Posterior cingulate gyrus (tissue), 11 donors: ENCODE data around the gene CFAP126.
"Not testable (repeated sequence)": the region's sequence is repeated elsewhere in the genome, so short reads cannot be mapped to it uniquely, and the experiment has no call there.

Source experiments
- DNase-seq, 10 donors: peaks; one replicate each; pipeline versions ENCODE4 v3.0.0 to v3.0.0-alpha.2; 2020 to 2021; ENCODE audit warnings: mixed read lengths in 3 of 10
- intact Hi-C: fragments of 100-400 bp; cut with DNase I; formaldehyde crosslinking; loops from one replicate; pipeline ENCODE4 v1.15.1; 2023

Gene CFAP126

DNA sequence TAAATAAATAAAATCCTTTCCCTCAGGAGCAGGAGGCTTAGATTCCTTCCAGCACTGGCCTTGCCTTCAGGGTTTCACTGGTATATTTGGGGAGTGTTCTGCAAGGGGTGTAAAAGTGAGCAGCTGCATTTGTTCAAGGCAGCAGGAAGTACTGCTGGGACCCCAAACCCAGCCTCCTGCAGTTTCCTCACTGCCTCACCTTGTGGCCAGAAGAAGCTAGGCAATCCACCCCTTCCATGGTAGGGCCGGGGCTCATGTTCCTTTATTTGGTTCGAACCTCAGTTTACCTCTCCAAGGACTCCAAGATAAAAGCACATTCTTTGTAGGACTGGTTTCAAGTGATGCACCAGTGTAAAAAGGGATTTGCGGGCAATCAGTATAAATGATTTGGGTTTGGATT lies 21.0 kb upstream of the CFAP126 start:
- DNase-seq, result peak in 1 of 10 donors; percentile 16
- intact Hi-C loops, result loop anchor here (10.0 kb wide), 1 partner anchor 194 kb away; the partner anchor contains the start of gene ADAMTS4

DNA sequence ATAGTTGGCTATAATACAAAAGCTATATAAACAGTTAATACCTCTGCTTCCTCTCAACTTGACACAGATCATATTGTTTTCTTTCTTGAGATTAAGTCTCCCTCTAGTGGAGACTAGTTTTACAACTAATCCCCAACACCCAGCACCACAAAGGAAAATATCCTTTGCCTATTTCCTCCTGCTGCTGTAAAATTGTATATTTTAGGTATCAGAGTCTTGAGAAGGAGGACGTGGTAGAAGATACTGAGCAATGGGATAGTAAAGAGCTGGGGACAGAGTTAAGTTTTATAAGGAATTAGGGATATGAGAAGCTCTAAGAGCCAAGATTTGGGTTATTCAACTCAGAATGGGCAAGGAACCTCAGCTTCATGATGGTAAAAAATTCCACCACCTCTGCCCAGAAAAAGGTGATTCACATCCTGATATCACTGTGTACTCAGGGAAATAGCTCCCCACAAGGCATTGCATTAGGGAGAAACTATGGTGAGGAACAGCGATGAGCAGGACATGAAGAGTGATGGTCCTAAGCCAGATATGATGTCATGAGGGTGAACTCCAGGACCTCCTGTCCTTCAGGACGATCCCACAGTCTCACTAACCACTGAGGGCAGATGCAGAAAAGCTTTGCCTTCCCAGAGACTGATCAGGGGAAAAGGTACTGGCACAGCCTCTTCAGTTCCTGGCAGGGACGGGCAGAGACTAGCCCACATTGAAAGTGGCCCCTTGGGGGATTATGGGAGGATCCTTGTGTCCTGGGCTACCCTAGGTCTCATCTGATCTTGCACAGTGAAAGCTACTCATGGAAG lies 14.7 kb upstream of the CFAP126 start:
- intact Hi-C loops, result loop anchor here (2.0 to 10.0 kb wide), 2 partner anchors 156 to 188 kb away; partner anchors contain the start of genes ADAMTS4 and TOMM40L

DNA sequence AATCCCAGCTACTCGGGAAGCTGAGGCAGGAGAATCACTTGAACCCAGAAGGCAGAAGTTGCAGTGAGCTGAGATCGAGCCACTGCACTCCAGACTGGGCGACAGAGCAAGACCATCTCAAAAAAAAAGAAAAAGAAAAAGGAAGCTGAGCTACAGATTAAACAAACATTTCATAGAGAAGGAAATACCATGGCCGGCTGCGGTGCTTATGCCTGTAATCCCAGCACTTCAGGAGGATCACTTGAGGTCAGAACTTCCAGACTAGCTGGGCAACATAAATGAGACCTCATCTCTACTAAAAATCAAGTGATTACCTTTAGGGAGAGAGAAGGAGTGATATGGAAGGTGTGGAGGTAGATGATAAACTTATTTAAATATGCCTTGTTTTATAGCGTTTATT lies 14.0 kb upstream of the CFAP126 start:
- intact Hi-C loops, result loop anchor here (2.0 to 10.0 kb wide), 2 partner anchors 155 to 187 kb away; partner anchors contain the start of genes ADAMTS4 and TOMM40L
- DNase-seq, result no peak

More for the DNA sequence above, 14.7 kb upstream of the CFAP126 start:
- no peak for DNase-seq

DNA sequence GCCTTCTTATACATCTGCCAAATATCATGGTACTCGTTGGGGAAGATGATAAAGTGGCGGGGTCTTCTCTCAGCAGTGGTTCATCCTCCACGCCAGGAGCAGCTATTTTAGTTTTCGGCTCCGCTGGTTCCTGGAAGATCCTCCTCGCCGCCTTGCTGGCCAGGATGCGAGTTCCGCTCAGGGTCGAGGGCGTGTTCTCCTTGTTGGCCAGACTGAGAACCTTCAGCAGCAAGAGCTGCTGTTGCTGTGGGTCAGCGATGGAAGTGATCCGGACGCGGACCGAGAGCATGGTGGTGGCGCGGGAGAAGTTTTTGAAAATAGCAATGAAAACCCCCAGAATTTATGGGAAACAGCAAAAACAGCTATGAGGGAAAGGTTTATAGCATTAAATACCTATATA lies 11.4 kb upstream of the CFAP126 start:
- no peak for DNase-seq
- intact Hi-C loops, result no loop called here

DNA sequence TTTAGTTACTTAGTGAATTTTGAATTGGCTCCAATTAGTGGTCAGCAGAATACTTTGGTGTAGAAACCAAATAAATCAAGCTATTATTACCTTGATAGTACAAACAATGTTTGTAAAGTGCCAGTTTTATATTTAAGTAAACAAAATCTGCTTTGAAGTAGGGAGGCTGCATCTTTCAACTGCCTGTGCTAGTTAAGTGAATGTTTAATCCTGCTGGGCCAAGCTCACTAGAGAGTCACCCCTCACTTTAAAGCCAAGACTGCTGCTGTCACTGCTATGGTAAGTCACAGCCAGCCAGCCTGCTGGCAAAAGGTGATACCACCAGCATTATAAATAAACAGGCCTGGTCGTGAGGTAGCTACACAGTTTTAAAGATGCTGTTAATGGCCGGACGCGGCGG lies 10.3 kb upstream of the CFAP126 start:
- intact Hi-C loops, result no loop called here
- DNase-seq, result no peak

DNA sequence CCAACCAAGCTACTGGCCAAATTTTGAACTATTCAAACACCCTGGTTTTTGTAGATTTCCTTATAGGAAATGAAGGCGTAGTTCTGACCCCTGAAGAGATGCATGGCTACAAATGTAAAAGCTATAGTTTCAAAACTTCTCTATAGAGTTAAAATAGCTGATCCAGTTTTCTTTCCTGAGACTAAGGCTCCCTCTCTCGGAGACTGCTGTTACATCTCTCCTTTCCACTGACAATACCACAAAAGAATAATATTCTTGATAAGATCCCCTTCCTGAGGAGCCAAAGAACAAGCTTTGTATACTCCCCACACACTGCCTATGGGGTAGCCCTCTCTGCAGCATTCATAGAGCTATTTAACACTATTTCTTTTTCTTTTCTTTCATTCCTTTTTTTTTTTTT lies 6.7 kb upstream of the CFAP126 start:
- intact Hi-C loops, result no loop called here
- DNase-seq, result no peak

DNA sequence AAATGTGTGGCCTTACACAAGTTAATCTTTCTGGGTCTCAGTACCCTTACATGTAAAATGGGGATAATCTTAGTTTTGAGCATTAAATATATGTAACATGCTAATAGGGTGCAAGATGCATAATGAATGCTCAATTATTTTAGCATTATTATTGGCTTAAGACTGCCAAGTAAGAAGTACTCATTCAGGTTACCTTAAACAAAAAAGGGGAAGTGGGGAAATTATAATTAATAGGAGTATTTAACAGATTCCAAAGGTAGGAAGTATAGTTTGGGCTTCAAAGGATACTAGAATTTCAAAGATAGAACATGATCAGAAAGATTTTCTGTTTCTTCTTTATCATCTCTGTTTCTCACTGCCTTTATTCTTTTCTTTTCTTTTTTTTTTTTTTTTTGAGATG lies 5.8 kb upstream of the CFAP126 start:
- DNase-seq, result no peak
- intact Hi-C loops, result no loop called here

DNA sequence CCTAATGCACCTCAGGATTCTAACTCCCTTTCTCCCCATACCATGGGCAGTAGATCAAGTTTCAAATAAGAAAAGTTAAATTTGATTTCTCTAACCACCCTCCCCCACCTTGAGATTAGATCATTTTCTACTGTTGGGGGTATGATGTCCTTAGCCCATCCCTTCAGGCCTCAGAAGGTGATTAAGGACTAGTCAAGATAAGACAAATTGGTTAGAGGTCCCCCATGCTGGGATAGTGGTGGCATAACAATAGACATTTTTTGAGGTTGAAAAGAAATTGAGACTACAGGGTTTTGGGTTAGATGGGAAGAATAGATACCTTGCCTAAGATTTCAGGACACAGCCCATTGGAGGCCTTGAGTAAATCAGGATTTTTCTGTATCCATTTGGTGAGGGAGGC lies 2.5 kb downstream of the CFAP126 start:
- intact Hi-C loops, result loop anchor here (10.0 kb wide), 1 partner anchor 50 kb away; the partner anchor contains the start of gene SDHC
- no peak for DNase-seq

DNA sequence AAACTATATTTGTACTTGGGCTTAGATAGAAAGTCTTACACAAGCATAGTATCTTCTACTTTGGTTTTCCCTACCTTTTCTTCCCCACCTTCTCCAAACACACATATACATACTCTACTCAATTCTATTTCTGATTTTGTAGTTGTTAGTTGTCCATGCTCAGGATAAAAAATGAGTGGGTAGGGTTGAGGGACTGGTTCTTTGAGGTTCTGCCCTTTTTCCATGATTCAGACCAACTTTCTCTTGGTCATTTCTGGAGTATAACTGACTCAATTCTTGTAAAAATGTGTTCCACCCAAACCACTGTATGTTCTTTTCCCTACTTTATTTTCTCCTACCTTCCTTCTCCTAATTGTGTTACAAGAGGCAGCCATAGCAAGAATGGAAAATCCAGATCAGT lies 3.3 kb downstream of the CFAP126 start:
- intact Hi-C loops, result loop anchor here (10.0 kb wide), 1 partner anchor 50 kb away; the partner anchor contains the start of gene SDHC
- no peak for DNase-seq

DNA sequence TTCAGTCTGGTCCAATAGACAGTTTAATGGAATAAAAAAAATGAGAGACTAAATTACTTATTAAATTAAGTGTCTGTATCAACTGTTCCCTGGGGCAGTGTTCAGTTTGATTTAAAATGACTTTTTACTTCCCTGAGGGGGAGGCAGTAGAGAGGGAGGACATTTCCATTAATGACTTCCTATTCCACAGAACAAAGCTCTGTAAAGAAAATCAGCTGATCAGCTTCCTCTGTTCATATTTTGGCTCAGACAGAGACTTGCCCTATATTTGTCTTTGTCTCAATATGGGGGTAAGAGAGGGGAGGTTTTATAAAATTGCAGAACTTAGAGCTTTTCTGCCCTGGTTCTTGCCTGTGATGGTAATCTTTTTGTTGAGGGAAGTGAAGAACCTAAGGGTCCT lies 8.4 kb downstream of the CFAP126 start:
- DNase-seq, result no peak
- intact Hi-C loops, result no loop called here

DNA sequence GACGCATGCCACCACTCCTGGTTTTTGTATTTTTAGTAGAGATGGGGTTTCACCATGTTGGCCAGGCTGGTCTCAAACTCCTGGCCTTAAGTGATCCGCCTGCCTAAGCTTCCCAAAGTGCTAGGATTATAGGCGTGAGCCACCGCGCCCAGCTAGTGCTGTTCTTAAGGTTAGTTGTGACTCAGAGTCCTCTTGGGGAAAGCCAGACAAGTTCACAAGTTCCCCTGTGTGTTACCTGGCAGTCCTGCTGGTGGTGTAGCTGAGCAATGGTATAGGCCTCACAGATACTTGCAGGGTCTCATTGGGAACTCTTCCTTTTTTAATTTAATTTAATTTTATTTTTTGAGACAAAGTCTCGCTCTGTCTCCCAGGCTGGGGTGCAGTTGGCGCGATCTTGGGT lies 10.6 kb downstream of the CFAP126 start:
- no peak for DNase-seq
- intact Hi-C loops, result no loop called here

DNA sequence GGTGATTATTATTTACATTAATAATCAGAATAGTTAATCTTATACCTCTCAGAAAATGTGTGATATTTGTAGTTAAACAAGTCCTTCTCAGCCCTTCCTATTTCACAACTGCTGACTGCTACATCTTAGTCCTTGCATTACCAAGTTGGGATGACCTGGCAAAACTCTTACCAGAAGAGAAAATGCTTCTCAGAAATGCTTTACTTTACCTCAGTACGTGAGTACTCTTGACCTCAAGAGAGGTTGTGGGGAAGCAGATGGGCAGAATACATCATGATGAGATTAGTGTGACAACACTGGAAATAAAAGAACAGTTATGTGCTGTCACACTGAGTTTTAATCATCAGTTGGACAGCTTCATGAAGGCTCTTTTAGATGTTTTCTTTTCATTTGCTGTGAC lies 16.2 kb downstream of the CFAP126 start:
- intact Hi-C loops, result no loop called here
- no peak for DNase-seq

DNA sequence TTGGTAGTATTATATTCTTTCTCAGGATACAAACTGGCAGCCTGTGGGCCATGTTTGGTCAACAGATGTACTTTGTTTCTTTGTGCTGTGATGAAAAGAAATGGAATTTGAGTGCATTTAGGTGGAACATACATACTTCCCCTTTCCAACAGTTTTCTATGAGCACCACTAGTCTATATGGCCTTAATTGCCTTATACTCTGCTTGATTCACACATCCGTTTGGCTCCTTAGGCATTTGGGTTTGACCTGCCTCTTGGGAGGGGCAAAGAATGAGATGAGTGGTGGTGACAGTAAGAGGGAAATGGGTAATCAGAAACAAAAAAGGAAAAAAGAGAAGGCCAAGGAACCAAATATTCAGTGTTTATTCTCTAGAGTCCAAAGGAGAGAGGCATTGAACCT lies 17.0 kb downstream of the CFAP126 start:
- DNase-seq, result no peak
- intact Hi-C loops, result no loop called here

DNA sequence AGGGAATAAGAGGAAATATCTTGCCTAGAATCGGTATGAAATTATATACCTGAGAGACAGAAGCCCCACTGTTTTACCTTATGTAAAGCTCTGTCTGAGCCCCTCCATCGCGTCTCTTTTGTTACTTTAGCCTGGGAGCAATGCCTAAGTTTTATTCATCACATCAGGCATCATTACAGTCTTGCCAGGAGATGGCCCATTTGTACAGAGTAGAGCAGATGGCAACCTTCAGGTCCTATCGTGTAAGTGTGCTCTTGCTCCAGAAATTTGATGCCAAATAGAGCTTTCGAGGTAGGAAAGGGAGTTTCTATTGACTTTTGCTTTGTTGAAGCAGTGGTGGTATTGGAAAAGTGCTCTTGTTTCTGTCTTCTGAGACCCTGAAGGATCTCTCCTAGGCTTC lies 24.9 kb downstream of the CFAP126 start:
- intact Hi-C loops, result no loop called here
- DNase-seq, result no peak

DNA sequence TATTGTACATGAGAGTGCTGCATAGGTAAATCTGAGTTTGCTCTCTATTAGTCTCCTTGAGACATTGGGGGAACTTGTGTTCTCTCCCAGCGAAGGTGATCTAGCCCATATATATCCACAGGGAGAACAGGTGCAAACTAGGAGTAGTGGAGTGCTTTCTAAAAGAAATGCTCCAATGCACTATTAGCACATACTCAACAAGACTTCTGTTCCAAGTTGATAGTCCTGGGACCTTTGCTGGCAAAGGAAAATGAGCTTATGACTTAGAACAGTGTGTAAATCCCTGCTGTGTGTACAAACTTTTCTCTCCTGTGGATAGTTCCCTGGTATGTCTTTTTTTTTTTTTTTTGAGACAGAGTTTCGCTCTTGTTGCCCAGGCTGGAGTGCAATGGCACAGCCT lies 25.5 kb downstream of the CFAP126 start:
- DNase-seq, result no peak
- intact Hi-C loops, result no loop called here

DNA sequence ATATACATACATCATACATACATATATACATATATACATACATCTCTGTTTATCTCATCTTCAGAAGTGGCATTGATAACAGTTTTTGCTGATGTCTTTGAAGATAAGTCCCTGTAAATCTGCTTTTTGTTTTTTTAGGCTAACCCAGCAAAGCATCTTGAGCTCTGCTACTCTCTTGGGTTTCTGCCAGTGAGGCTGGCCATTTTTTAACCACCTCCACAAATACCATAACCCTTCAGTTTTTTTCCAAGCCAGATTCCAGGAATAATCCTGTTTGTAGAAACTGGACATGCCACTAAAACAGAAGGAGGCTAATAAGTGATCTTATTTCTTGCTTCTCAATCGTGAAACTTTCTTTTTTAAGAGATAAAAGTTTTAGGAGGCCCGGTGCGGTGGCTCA lies 31.9 kb downstream of the CFAP126 start:
- intact Hi-C loops, result no loop called here
- no peak for DNase-seq

DNA sequence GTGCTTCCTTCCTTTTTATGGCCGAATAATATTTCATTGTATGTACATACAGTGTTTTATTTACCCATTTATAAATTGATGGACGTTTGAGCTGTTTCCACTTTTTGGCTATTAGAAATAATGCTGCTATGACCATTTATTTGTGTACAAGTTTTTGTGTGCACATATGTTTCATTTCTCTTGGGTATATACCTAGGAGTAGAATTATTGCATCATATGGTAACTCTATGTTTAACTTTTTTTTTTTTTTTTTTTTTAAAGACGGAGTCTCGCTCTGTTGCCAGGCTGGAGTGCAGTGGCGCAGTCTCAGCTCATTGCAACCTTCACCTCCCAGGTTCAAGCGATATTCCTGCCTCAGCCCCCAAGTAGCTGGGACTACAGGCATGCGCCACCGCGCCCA lies 34.5 kb downstream of the CFAP126 start:
- intact Hi-C loops, result no loop called here

DNA sequence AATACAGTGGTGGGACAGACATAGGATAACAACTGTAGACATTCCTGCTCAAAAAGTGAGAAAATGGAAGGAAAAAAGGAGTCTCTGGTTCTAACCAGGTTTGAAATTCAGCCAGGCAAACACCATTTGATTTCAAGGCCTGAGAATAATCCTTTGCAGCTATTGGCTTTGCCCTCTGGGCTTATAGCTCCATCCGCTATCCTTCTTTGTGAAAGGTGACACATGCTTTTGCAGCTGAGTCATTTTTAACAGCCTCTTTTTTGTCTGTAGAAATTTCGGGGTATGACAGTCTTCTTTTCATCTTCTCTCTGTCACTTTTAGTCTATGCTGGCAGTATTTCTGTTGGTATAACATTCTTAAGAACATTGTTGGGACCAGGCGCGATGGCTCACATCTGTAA lies 37.3 kb downstream of the CFAP126 start:
- DNase-seq, result no peak
- intact Hi-C loops, result no loop called here

More for the DNA sequence above, 34.5 kb downstream of the CFAP126 start:
- DNase-seq, result no peak

DNA sequence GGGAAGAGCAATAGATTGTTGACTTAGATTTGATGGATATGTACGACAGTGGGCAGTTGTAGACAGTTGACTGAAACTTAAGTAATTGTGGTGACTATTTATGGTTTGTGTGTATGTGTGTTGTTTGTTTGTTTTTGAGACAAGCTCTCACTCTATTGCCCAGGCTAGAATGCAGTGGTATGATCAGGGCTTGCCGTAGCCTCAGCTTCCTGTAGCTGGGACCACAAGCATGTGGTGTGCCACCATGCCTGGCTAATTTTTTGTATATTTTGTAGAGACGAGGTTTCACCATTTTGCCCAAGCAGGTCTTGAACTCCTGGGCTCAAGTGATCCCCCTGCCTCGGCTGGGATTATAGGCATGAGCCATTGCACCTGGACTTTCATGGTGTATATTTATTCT lies 43.7 kb downstream of the CFAP126 start:
- intact Hi-C loops, result no loop called here
- no peak for DNase-seq

DNA sequence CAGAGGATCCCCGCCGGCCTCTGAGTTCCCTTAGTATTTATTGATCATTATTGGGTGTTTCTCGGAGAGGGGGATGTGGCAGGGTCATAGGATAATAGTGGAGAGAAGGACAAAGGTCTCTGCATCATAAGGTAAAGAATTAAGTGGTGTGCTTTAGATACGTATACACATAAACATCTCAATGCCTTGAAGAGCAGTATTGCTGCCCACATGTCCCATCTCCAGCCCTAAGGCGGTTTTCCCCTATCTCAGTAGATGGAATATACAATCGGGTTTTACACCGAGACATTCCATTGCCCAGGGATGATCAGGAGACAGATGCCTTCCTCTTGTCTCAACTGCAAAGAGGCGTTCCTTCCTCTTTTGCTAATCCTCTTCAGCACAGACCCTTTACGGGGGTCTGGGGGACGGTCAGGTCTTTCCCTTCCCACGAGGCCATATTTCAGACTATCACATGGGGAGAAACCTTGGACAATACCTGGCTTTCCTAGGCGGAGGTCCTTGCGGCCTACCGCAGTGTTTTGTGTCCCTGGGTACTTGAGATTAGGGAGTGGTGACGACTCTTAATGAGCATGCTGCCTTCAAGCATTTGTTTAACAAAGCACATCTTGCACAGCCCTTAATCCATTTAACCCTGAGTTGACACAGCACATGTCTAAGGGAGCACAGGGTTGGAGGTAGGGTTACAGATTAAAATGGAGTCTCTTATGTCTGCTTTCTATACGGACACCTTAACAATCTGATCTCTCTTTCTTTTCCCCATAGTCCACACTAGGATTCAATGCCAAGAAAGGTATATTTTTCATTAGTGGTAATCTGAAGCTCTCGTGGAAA lies 51.6 kb downstream of the CFAP126 start:
- intact Hi-C loops, result loop anchor here (10.0 kb wide), 1 partner anchor 49 kb away; the partner anchor contains the start of gene CFAP126
- DNase-seq, result not testable (repeated sequence)
